Measurements from ENCODE around the gene GDA.

- TF ChIP-seq POLR2A (IDR thresholded peaks at IDR 0.05) (no peak), CTCF (IDR thresholded peaks at IDR 0.05) (no peak)
Measured at GRCh38 chr9:72204062-72204461, 54.8 kb downstream of the GDA start.

Data from lower leg skin (tissue), 3 donors.